ENCODE data around the gene UROC1. TPM values are rescaled to one million over a fixed set of nuclear protein-coding genes. Genes with fewer than 3 reads are reported as not detected.

The UROC1 gene
- total and polyA plus RNA-seq, 8 donors: 0.09 TPM; not detected in 7

DNA sequence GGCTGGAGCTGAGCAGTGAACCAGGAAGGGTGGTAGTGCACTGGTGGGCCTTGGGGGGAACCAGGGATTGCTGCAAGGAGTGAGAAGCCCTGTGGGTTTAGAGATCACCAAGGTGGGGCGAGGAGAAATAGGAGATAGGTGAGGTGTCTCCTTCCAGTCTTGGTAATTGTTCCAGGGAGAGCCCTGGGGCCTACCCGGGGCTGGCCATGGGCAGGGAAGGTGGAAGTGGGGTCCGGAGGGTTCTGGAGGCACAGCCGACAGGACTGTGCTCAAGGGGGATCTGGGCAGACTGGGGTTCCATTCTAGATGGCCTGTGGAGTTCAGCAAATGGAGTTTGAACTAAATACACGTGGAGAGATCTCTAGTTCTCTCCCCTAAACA lies 10.8 kb upstream of the UROC1 start:
- no peaks in the 10 kb centered on the region for H3K27me3 ChIP-seq
- DNase-seq (peak in 2 of 6 donors; percentile 16 to 34), ATAC-seq (no peak), FAIRE-seq (no peak)
- no peaks in the 10 kb centered on the region for H3K36me3 ChIP-seq
- WGBS, 2 donors: 85 to 88% methylated on average over 5 of the region's 5 CpGs
- TF ChIP-seq CTCF (IDR thresholded peaks at IDR 0.05): no peak
- intact Hi-C loops (cut with DNase I): loop anchor here in 1 of 3 donors (10.0 kb wide), 1 partner anchor 926 kb away; no protein-coding TSS in a partner anchor
- peaks cover 0 to 11% (median 4%) of the 10 kb centered on the region in 3 donors for H3K4me1 ChIP-seq
- H3K27ac ChIP-seq: peak overlapping the region in 1 of 4 donors; percentile 46
- no peaks in the 10 kb centered on the region for H3K9me3 ChIP-seq
- no peak overlapping the region for H3K4me3 ChIP-seq

- H3K4me3 ChIP-seq: no peak overlapping the region
- ATAC-seq (no peak), DNase-seq (peak in 2 of 6 donors; percentile 30 to 45), FAIRE-seq (no peak)
- peaks cover 0 to 11% (median 4%) of the 10 kb centered on the region in 3 donors for H3K4me1 ChIP-seq
- no peak overlapping the region for H3K27ac ChIP-seq
- intact Hi-C loops (cut with DNase I): loop anchor here in 1 of 3 donors (10.0 kb wide), 1 partner anchor 927 kb away; no protein-coding TSS in a partner anchor
- H3K36me3 ChIP-seq: no peaks in the 10 kb centered on the region
- WGBS, 2 donors: 82 to 98% methylated on average over 6 of the region's 6 CpGs
- H3K9me3 ChIP-seq: no peaks in the 10 kb centered on the region
- H3K27me3 ChIP-seq: no peaks in the 10 kb centered on the region
- TF ChIP-seq CTCF (IDR thresholded peaks at IDR 0.05): no peak
These were observed 10.1 kb upstream of the UROC1 start for GRCh38 chr3:126527455-126528211.

GRCh38 chr3:126527006-126527405 lies 9.4 kb upstream of the UROC1 start:
- no peaks in the 10 kb centered on the region for H3K27me3 ChIP-seq
- H3K4me1 ChIP-seq: peaks cover 0 to 11% (median 4%) of the 10 kb centered on the region in 3 donors
- H3K36me3 ChIP-seq: no peaks in the 10 kb centered on the region
- no peak overlapping the region for H3K4me3 ChIP-seq
- H3K27ac ChIP-seq: no peak overlapping the region
- intact Hi-C loops (cut with DNase I): loop anchor here in 1 of 3 donors (10.0 kb wide), 1 partner anchor 928 kb away; no protein-coding TSS in a partner anchor
- no peak for TF ChIP-seq CTCF (IDR thresholded peaks at IDR 0.05)
- 82 to 95% methylated on average over 7 of the region's 7 CpGs for WGBS, 2 donors
- peak in 2 of 6 donors; percentile 46 to 47 for DNase-seq
- ATAC-seq: no peak
- FAIRE-seq: no peak
- no peaks in the 10 kb centered on the region for H3K9me3 ChIP-seq

GRCh38 chr3:126526668-126527005 lies 9.1 kb upstream of the UROC1 start:
- 84 to 92% methylated on average over 7 of the region's 7 CpGs for WGBS, 2 donors
- no peak overlapping the region for H3K4me3 ChIP-seq
- ATAC-seq (no peak), FAIRE-seq (no peak), DNase-seq (no peak)
- no peak overlapping the region for H3K27ac ChIP-seq
- H3K36me3 ChIP-seq: no peaks in the 10 kb centered on the region
- TF ChIP-seq CTCF (IDR thresholded peaks at IDR 0.05): no peak
- no peaks in the 10 kb centered on the region for H3K27me3 ChIP-seq
- no peaks in the 10 kb centered on the region for H3K9me3 ChIP-seq
- intact Hi-C loops (cut with DNase I): loop anchor here in 1 of 3 donors (10.0 kb wide), 1 partner anchor 928 kb away; no protein-coding TSS in a partner anchor
- peaks cover 0 to 11% (median 4%) of the 10 kb centered on the region in 3 donors for H3K4me1 ChIP-seq
